ENCODE data around the gene CEBPA.
"Not testable (repeated sequence)": the region's sequence is repeated elsewhere in the genome, so short reads cannot be mapped to it uniquely, and the experiment has no call there.

The CEBPA gene

GRCh38 chr19:33300009-33300893, 2.1 kb downstream of the CEBPA start:
- DNase-seq, result no peak

GRCh38 chr19:33299051-33299688, 3.2 kb downstream of the CEBPA start:
- no peak for DNase-seq

- DNase-seq, result no peak
These were observed 4.0 kb downstream of the CEBPA start for GRCh38 chr19:33298146-33298911.

- no peak for DNase-seq
These were observed 4.8 kb downstream of the CEBPA start for GRCh38 chr19:33297401-33298145.

GRCh38 chr19:33296488-33296971, 5.8 kb downstream of the CEBPA start:
- DNase-seq, result no peak

GRCh38 chr19:33295621-33296487, 6.5 kb downstream of the CEBPA start:
- DNase-seq, result no peak

GRCh38 chr19:33295046-33295445, 7.3 kb downstream of the CEBPA start:
- not testable (repeated sequence) for DNase-seq

GRCh38 chr19:33294058-33294798, 8.1 kb downstream of the CEBPA start:
- DNase-seq, result no peak

GRCh38 chr19:33293255-33294057, 8.9 kb downstream of the CEBPA start:
- no peak for DNase-seq

GRCh38 chr19:33292595-33293254, 9.6 kb downstream of the CEBPA start:
- DNase-seq, result no peak

GRCh38 chr19:33291623-33292534, 10.5 kb downstream of the CEBPA start:
- no peak for DNase-seq

- no peak for DNase-seq
These were observed 11.2 kb downstream of the CEBPA start for GRCh38 chr19:33290956-33291622.

GRCh38 chr19:33290082-33290815, 12.1 kb downstream of the CEBPA start:
- DNase-seq, result no peak

GRCh38 chr19:33289261-33289660, 13.1 kb downstream of the CEBPA start:
- DNase-seq, result no peak

- no peak for DNase-seq
These were observed 13.7 kb downstream of the CEBPA start for GRCh38 chr19:33288666-33289065.

- no peak for DNase-seq
These were observed 14.4 kb downstream of the CEBPA start for GRCh38 chr19:33287927-33288326.

- no peak for DNase-seq
These were observed 14.9 kb downstream of the CEBPA start for GRCh38 chr19:33287438-33287837.

Data from stimulated activated CD4-positive, alpha-beta T cell treated with anti-CD3 and anti-CD28 coated beads, Interleukin-15, amount 100 ng/mL, for 24 hours (primary cell).